ENCODE results near the gene ATAD3B.

- TF ChIP-seq CTCF (IDR thresholded peaks at IDR 0.05) (peak in 3 of 6 experiments; percentile 8 to 29 (median 13)), POLR2A (IDR thresholded peaks at IDR 0.05) (peak; percentile 46 to 57)
Measured at GRCh38 chr1:1511533-1512285, 40.1 kb downstream of the ATAD3B start, which contains the start of gene ATAD3A.
